Dendritic cell treated with granulocyte-macrophage colony-stimulating factor and Interleukin-4, amounts not matched to agents 40 ng/mL and 50 ng/mL, for 4 days (primary cell): ENCODE results near the gene MYH1.
"Not testable (repeated sequence)": the region's sequence is repeated elsewhere in the genome, so short reads cannot be mapped to it uniquely, and the experiment has no call there.

Experiments used
- H3K27ac Mint-ChIP-seq: one replicate; pipeline ENCODE4 v1.8.0; 2022; ENCODE audit warnings: mild to moderate bottlenecking, mixed read lengths
- H3K27me3 Mint-ChIP-seq: one replicate; pipeline ENCODE4 v1.8.0; 2022; ENCODE audit warnings: mild to moderate bottlenecking, mixed read lengths
- H3K36me3 Mint-ChIP-seq: one replicate; pipeline ENCODE4 v1.8.0; 2022; ENCODE audit warnings: low read depth, mixed read lengths
- H3K4me1 Mint-ChIP-seq: one replicate; pipeline ENCODE4 v1.8.0; 2022; ENCODE audit warnings: low read depth, mixed read lengths
- H3K4me3 Mint-ChIP-seq: one replicate; pipeline ENCODE4 v1.8.0; 2022; ENCODE audit warnings: mild to moderate bottlenecking, moderate library complexity, mixed read lengths
- H3K9me3 Mint-ChIP-seq: one replicate; pipeline ENCODE4 v1.8.0; 2022; ENCODE audit warnings: mixed read lengths
- intact Hi-C: fragments of 100-400 bp; cut with micrococcal nuclease; formaldehyde crosslinking; loops from one replicate; pipeline ENCODE4 v1.15.0; 2022

MYH1 gene

GRCh38 chr17:10518271-10519037 lies at the start of gene MYH1:
Gene MYH1 (minus strand): TSS chr17:10518542. CDS start chr17:10516642, 1,900 bp downstream.
- Mint-ChIP-seq H3K36me3 (no peaks in the 10 kb centered on the region), H3K9me3 (no peaks in the 10 kb centered on the region), H3K27me3 (peaks cover 4% of the 10 kb centered on the region), H3K4me3 (no peak within 1 kb of the TSS), H3K4me1 (no peaks in the 10 kb centered on the region), H3K27ac (no peak within 1 kb of the TSS)
- intact Hi-C loops = no loop called here

- intact Hi-C loops = no loop called here
- H3K36me3 Mint-ChIP-seq = no peaks in the 10 kb centered on the region
- H3K27ac Mint-ChIP-seq = no peak overlapping the region
Measured at GRCh38 chr17:10563991-10564660, 45.8 kb upstream of the MYH1 start.

GRCh38 chr17:10558049-10558448 lies 39.7 kb upstream of the MYH1 start:
- Mint-ChIP-seq H3K36me3 (no peaks in the 10 kb centered on the region), H3K27ac (no peak overlapping the region), H3K4me1 (no peaks in the 10 kb centered on the region), H3K9me3 (no peaks in the 10 kb centered on the region), H3K4me3 (no peak overlapping the region), H3K27me3 (peaks cover 1% of the 10 kb centered on the region)
- intact Hi-C loops = no loop called here

More at GRCh38 chr17:10563991-10564660, 45.8 kb upstream of the MYH1 start:
- Mint-ChIP-seq H3K9me3 (no peaks in the 10 kb centered on the region), H3K4me1 (no peaks in the 10 kb centered on the region), H3K4me3 (no peak overlapping the region), H3K27me3 (peaks cover 4% of the 10 kb centered on the region)

- Mint-ChIP-seq H3K4me1 (no peaks in the 10 kb centered on the region), H3K36me3 (no peaks in the 10 kb centered on the region), H3K9me3 (no peaks in the 10 kb centered on the region), H3K27ac (no peak overlapping the region), H3K4me3 (no peak overlapping the region), H3K27me3 (peaks cover 1% of the 10 kb centered on the region)
- intact Hi-C loops = no loop called here
Measured at GRCh38 chr17:10557422-10557821, 39.1 kb upstream of the MYH1 start.

- no peaks in the 10 kb centered on the region for H3K4me1 Mint-ChIP-seq
- H3K36me3 Mint-ChIP-seq = no peaks in the 10 kb centered on the region
- no peak overlapping the region for H3K4me3 Mint-ChIP-seq
- intact Hi-C loops = no loop called here
- H3K27me3 Mint-ChIP-seq = peaks cover 1% of the 10 kb centered on the region
- H3K27ac Mint-ChIP-seq = no peak overlapping the region
- H3K9me3 Mint-ChIP-seq = no peaks in the 10 kb centered on the region
Measured at GRCh38 chr17:10556301-10557005, 38.1 kb upstream of the MYH1 start.

- intact Hi-C loops = no loop called here
- Mint-ChIP-seq H3K9me3 (no peaks in the 10 kb centered on the region), H3K36me3 (no peaks in the 10 kb centered on the region), H3K27ac (no peak overlapping the region), H3K27me3 (peaks cover 7% of the 10 kb centered on the region), H3K4me3 (no peak overlapping the region), H3K4me1 (no peaks in the 10 kb centered on the region)
Measured at GRCh38 chr17:10550014-10550413, 31.7 kb upstream of the MYH1 start.

- intact Hi-C loops = no loop called here
- no peak within 1 kb of the TSS for H3K4me3 Mint-ChIP-seq
- no peaks in the 10 kb centered on the region for H3K4me1 Mint-ChIP-seq
- no peak within 1 kb of the TSS for H3K27ac Mint-ChIP-seq
- H3K36me3 Mint-ChIP-seq = no peaks in the 10 kb centered on the region
- peaks cover 7% of the 10 kb centered on the region for H3K27me3 Mint-ChIP-seq
- no peaks in the 10 kb centered on the region for H3K9me3 Mint-ChIP-seq
Measured at GRCh38 chr17:10549096-10549842, 30.9 kb upstream of the MYH1 start, which contains the start of gene MYH2. Gene MYH2 (minus strand): TSS chr17:10549658. CDS start chr17:10547920, 1,738 bp downstream.

- Mint-ChIP-seq H3K27me3 (peaks cover 7% of the 10 kb centered on the region), H3K9me3 (no peaks in the 10 kb centered on the region), H3K4me3 (no peak overlapping the region), H3K27ac (no peak overlapping the region), H3K36me3 (no peaks in the 10 kb centered on the region), H3K4me1 (no peaks in the 10 kb centered on the region)
- intact Hi-C loops = no loop called here
Measured at GRCh38 chr17:10547351-10547750, 29.0 kb upstream of the MYH1 start.

GRCh38 chr17:10543486-10543885 lies 25.1 kb upstream of the MYH1 start:
- H3K4me3 Mint-ChIP-seq, H3K27ac Mint-ChIP-seq, H3K36me3 Mint-ChIP-seq, H3K4me1 Mint-ChIP-seq, H3K27me3 Mint-ChIP-seq, intact Hi-C loops: not testable (repeated sequence)
- H3K9me3 Mint-ChIP-seq = peaks cover 28% of the 10 kb centered on the region

- H3K9me3 Mint-ChIP-seq = peaks cover 28% of the 10 kb centered on the region
- intact Hi-C loops, H3K4me1 Mint-ChIP-seq, H3K27me3 Mint-ChIP-seq, H3K36me3 Mint-ChIP-seq, H3K27ac Mint-ChIP-seq, H3K4me3 Mint-ChIP-seq: not testable (repeated sequence)
Measured at GRCh38 chr17:10541179-10541578, 22.8 kb upstream of the MYH1 start.

GRCh38 chr17:10532026-10532425 lies 13.7 kb upstream of the MYH1 start:
- Mint-ChIP-seq H3K36me3 (no peaks in the 10 kb centered on the region), H3K27ac (no peak overlapping the region), H3K4me1 (no peaks in the 10 kb centered on the region), H3K4me3 (no peak overlapping the region), H3K27me3 (peaks cover 4% of the 10 kb centered on the region), H3K9me3 (no peaks in the 10 kb centered on the region)
- intact Hi-C loops = no loop called here

- no peak overlapping the region for H3K4me3 Mint-ChIP-seq
- H3K9me3 Mint-ChIP-seq = no peaks in the 10 kb centered on the region
- intact Hi-C loops = no loop called here
- H3K27ac Mint-ChIP-seq = no peak overlapping the region
- peaks cover 4% of the 10 kb centered on the region for H3K27me3 Mint-ChIP-seq
- no peaks in the 10 kb centered on the region for H3K4me1 Mint-ChIP-seq
- H3K36me3 Mint-ChIP-seq = no peaks in the 10 kb centered on the region
Measured at GRCh38 chr17:10527419-10527818, 9.1 kb upstream of the MYH1 start.

GRCh38 chr17:10526517-10526916 lies 8.2 kb upstream of the MYH1 start:
- H3K4me3 Mint-ChIP-seq = no peak overlapping the region
- no peaks in the 10 kb centered on the region for H3K36me3 Mint-ChIP-seq
- peaks cover 4% of the 10 kb centered on the region for H3K27me3 Mint-ChIP-seq
- intact Hi-C loops = no loop called here
- no peaks in the 10 kb centered on the region for H3K9me3 Mint-ChIP-seq
- no peak overlapping the region for H3K27ac Mint-ChIP-seq
- H3K4me1 Mint-ChIP-seq = no peaks in the 10 kb centered on the region

- no peaks in the 10 kb centered on the region for H3K4me1 Mint-ChIP-seq
- no peaks in the 10 kb centered on the region for H3K36me3 Mint-ChIP-seq
- H3K4me3 Mint-ChIP-seq = no peak overlapping the region
- H3K27ac Mint-ChIP-seq = no peak overlapping the region
- no peaks in the 10 kb centered on the region for H3K9me3 Mint-ChIP-seq
- intact Hi-C loops = no loop called here
- H3K27me3 Mint-ChIP-seq = peaks cover 4% of the 10 kb centered on the region
Measured at GRCh38 chr17:10523064-10523463, 4.7 kb upstream of the MYH1 start.
